ENCODE data around the gene IL22RA1.

Gene IL22RA1

GRCh38 chr1:24167008-24167407 lies 24.1 kb upstream of the IL22RA1 start:
- DNase-seq (ENCODE audit: low spot score), result no peak

- DNase-seq (ENCODE audit: low spot score), result no peak
Observed at GRCh38 chr1:24165500-24165899, 22.6 kb upstream of the IL22RA1 start.

- no peak for DNase-seq (ENCODE audit: low spot score)
Observed at GRCh38 chr1:24164004-24164403, 21.1 kb upstream of the IL22RA1 start.

GRCh38 chr1:24162201-24162600 lies 19.3 kb upstream of the IL22RA1 start:
- DNase-seq (ENCODE audit: low spot score), result no peak

DNA sequence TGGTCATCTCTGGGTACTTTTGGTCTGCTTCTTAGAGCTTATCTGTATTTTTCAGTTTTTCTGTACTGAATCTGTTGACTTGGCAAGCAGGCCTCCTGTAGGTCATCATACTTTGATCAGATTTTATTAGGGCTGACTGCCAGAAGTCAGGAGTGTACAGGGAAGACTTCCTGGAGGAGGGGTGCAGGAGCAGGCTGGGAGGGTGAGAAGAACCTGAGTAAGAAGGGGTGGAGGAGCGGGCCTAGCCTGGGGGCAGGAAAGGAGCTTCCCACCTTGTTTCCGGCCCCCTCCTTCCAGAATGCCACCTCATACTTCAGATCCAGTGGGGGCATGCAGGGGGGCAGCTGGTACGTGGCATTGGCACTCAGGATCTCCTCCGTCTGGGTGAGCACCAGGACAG lies 18.3 kb upstream of the IL22RA1 start:
- DNase-seq (ENCODE audit: low spot score), result no peak

- no peak for DNase-seq (ENCODE audit: low spot score)
Observed at GRCh38 chr1:24159366-24159765, 16.4 kb upstream of the IL22RA1 start.

- DNase-seq (ENCODE audit: low spot score), result no peak
Observed at GRCh38 chr1:24157918-24158481, 15.1 kb upstream of the IL22RA1 start.

DNA sequence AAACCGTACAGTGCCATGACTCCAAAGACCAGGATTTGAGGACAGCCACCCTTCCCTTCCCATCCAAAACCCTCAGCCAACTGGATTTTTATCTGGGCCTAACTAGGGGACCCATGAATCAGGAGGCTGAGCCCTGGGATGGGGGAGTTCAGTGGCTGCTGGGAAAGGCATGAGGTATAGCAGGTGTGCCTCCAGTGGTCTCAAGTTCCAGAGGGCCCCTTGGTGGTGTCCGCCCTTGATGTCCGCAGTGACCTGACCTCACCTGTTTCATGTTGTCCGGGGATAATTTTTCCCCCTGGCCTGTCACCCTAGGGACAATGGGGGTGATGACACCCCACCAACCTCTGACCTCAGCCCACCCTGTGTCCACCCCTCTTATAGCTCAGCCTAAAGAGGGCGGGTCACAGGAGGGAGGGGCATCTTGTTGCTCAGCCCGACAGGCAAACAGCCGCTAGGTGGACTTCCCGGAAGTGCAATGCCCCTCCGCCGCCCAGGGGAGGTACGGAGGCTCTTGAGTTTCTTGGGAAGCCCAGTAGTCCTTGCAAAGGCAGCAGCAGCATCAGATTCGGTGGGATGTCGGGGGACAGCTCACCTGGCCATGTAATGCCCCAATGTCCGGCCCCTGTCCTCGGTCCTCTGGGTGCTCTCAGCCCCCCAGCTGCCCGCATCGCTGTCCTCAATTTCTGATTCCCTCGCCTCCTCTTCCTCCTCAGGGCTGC lies 13.8 kb upstream of the IL22RA1 start:
- DNase-seq (ENCODE audit: low spot score), result no peak

GRCh38 chr1:24155011-24155782 lies 12.3 kb upstream of the IL22RA1 start:
- DNase-seq (ENCODE audit: low spot score), result peak; percentile 37

- no peak for DNase-seq (ENCODE audit: low spot score)
Observed at GRCh38 chr1:24154215-24154614, 11.3 kb upstream of the IL22RA1 start.

DNA sequence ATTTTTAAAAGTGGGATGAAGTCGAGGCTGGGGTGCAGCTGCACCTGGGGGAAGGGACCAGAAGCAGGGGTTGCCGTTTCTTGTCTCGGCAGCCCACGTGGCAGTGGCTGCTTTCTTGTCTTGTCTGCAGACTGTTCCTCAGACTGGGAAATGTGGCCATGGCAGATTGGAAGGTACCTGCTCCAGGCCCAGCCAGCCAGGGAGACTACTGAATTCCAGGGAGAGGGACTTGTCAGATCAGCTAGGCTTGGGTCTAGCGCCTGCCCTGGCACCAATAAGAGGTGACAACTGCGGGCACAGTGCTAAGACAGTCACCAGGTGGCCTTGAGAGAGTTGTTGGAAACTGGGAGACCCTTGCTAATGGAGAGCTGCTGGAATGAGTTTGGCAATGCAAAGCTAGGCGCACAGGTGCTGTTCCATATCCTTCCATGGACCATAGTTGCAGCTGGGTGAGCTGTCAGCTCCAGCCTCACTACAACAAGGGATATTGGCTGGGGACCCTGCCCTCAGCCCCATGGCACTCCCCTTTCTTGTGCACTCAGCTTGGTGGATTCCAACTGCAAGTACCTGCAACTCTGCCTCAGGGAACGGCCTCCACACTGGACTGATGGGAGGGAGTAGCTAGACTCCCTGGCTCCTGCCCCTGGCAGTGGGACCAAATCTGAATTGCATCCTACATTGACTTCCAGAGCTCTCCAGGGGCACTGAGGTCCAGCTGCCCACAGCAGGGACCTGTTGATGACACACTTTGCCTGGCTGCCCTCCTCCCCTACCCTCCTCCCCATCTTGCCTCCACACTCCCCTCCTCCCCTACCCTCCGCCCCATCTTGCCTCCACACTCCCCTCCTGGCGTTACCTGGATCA lies 9.9 kb upstream of the IL22RA1 start:
- no peak for DNase-seq (ENCODE audit: low spot score)

DNA sequence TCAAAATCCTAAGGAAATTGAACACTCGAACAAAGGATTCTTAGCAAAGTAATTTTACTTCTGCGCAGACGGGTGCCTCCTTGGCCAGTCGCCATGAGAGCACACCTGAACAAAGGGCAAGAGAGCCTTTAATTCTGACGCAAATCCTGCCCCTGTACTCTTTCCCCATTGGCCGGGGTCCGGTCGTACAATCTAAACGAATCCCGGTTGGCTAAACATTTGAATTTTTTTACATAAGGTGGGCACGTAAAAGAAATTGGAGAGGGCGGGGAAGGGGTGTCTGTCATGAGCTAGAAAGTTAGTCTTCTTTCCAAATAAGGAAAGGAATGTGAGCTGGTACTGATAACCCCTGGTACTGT lies 8.2 kb upstream of the IL22RA1 start:
- DNase-seq (ENCODE audit: low spot score), result no peak

DNA sequence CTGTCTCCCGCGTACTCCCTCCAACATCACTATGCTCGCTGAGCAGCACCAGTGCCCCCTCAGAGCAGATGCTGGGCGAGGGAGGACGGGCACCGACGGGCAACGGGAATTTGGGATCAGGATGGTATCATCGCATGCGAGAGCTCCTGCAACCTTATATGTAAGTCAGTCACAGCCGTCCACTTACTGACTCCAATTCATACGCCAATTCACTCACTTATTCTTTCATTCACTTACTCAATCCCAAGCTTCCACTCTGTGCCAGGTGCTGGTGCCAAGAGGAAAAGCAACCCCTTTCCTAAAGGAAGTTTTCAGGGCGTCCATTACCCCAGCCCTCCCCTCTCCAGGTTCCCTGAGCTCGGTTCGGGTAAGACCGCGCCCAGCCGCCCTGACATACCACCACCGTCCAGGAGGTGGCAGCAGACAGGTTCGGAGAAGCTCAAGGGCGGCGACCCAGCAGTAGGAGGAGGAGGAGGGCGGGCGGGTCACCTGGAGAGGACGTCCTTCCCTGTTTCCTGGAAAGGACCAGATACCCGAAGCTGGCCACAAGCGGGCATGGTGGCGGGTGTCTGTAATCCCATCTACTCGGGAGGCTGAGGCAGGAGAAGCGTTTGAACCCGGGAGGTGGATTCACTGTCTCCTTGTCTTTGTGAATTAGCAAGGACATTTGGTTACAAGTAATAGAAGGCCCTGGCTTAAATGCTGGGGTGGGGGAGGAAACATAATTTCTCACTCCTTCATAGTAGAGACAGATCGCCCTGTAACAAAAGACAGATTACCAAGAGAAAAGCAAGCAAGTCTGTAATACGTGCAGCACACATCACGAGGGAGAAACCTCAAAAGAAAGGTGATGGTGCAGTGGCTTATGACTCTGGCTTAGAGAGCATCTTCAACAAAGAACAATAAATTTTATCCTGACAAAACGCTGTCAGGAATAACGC lies 7.6 kb upstream of the IL22RA1 start:
- peak; percentile 75 for DNase-seq (ENCODE audit: low spot score)

- no peak for DNase-seq (ENCODE audit: low spot score)
Observed at GRCh38 chr1:24149866-24150233, 6.9 kb upstream of the IL22RA1 start.

DNA sequence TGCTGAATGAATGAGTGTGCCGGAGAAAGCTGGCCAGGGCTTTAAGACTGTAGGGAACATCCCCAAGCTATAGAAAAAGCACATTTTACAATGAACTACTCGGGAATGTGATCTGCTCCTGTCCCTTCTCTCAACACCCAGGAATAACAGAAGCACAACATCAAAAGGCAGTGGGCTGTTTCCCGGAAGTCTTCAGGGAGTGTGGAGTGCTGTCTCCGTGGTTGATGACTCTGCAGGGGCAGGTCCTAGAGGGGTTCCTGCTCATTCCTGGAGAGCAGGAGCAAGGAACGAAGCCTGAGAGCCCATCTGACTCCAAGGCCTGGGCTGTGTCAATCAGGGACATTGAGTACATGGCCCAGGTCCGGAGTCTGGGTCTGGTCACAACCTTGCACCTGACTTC lies 4.9 kb upstream of the IL22RA1 start:
- DNase-seq (ENCODE audit: low spot score), result no peak

- no peak for DNase-seq (ENCODE audit: low spot score)
Observed at GRCh38 chr1:24147194-24147593, 4.3 kb upstream of the IL22RA1 start.

GRCh38 chr1:24141311-24141997 lies 1.5 kb downstream of the IL22RA1 start:
- DNase-seq (ENCODE audit: low spot score), result no peak

- DNase-seq (ENCODE audit: low spot score), result no peak
Observed at GRCh38 chr1:24140741-24141181, 2.2 kb downstream of the IL22RA1 start.

DNA sequence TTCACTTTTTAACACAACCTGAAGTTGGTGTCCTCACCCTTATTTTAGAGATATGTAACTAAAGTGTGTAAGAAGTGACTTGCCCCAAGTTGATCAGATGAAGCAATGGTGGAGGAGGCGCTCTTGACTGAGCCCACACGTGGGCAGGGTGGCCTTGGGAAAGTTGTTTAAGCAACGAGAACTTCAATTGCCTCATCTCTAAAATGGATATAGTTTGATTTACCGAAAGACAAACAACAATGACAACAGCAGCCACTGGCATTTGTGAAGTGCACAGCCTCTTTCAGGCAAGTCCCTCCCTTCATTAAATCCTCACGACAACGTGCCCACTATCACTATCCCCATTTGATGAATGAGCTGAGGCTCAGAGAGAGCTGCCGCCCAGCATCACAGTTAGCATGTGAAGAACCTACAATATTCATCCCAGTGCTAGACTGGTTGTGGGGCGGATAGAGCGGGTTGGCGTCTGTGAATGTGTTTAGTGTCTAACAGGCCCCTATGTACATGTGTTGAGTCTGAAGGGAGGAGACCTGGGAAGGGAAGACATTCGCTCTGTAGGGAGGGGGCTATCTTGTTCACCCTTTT lies 3.0 kb downstream of the IL22RA1 start:
- no peak for DNase-seq (ENCODE audit: low spot score)

DNA sequence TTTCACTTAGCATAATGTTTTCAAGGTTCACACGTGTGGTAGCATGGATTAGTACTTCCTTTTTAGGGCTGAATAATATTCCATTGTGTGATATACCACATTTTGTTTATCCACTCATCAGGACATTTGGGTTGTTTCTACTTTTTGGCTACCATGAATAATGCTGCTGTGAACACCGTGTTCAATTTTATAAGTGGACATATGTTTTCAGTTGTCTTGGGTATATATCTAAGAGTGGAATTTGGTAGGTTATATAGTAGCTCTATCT lies 3.8 kb downstream of the IL22RA1 start:
- no peak for DNase-seq (ENCODE audit: low spot score)
